A549 (cell line): Measurements from ENCODE around the gene KISS1. TPM values are rescaled to one million over a fixed set of nuclear protein-coding genes. Genes with fewer than 3 reads are reported as not detected.

Experiments used
- ATAC-seq, 2 experiments: fragments of 200-7000 bp in 1 of 2; fragments of >200 bp in 1 of 2; cut with Nextera tagmentation in 1 of 2; cut with Tn5 transposase in 1 of 2; 3 replicates each; pipeline versions ENCODE4 v1.8.0 to v1.9.1; 2018 to 2020; ENCODE audit warnings: mild to moderate bottlenecking in 1 of 2, moderate library complexity in 1 of 2
- CTCF ChIA-PET: fragments of 300-600 bp; sonication (Branson Sonifier 250); formaldehyde crosslinking; extraction: SDS; loops from one replicate; lab custom pipeline; 2021; ENCODE audit warnings: antibody characterized with exemption, inconsistent platforms; lab: Yijun Ruan, JAX
- POLR2A ChIA-PET: fragments of 350-600 bp; formaldehyde crosslinking; extraction: SDS; loops from one replicate; lab custom pipeline; 2021; ENCODE audit warnings: antibody characterized with exemption, inconsistent platforms; lab: Yijun Ruan, JAX
- DNase-seq, 2 experiments: peaks; one replicate each; pipeline versions ENCODE4 v3.0.0 to v3.0.0-alpha.2; 2011 to 2016; ENCODE audit warnings: low read depth in 1 of 2, low spot score in 1 of 2
- FAIRE-seq: peaks from 2 replicates; lab custom pipeline; 2011; peaks lifted over from hg19 to GRCh38; lab: Jason Lieb, UNC
- H3K27ac ChIP-seq, 2 experiments: fragments of >200 bp; sonication (Bioruptor Twin); formaldehyde crosslinking; 3 replicates each; pipeline ENCODE4 v1.5.1; 2016 to 2017
- H3K4me1 ChIP-seq: fragments of >200 bp; sonication (Bioruptor Twin); formaldehyde crosslinking; 3 replicates; pipeline ENCODE4 v1.6.1; 2016
- H3K4me2 ChIP-seq: fragments of >200 bp; sonication (Bioruptor Twin); formaldehyde crosslinking; 3 replicates; pipeline ENCODE4 v1.6.1; 2016
- H3K4me3 ChIP-seq: fragments of >200 bp; sonication (Bioruptor Twin); formaldehyde crosslinking; 3 replicates; pipeline ENCODE4 v1.5.1; 2016
- H3K9me3 ChIP-seq: fragments of >200 bp; sonication (Bioruptor Twin); formaldehyde crosslinking; 3 replicates; pipeline ENCODE4 v1.6.1; 2016
- CBX2 ChIP-seq: fragments of 200-600 bp; sonication (generic); IDR thresholded peaks from 2 replicates; pipeline ENCODE4 v1.6.1; 2016; ENCODE audit warnings: low read depth, mild to moderate bottlenecking, borderline replicate concordance
- CBX8 ChIP-seq: fragments of 200-600 bp; sonication (generic); IDR thresholded peaks from 2 replicates; pipeline ENCODE4 v1.6.1; 2016
- CHD2 ChIP-seq: fragments of 150-350 bp; IDR thresholded peaks from 2 replicates; pipeline ENCODE4 v1.6.1; 2014; ENCODE audit warnings: low read length; ENCODE audit not compliant: partially characterized antibody
- CHD4 ChIP-seq: fragments of 200-600 bp; sonication (generic); IDR thresholded peaks from 2 replicates; pipeline ENCODE4 v1.6.1; 2016; ENCODE audit warnings: antibody characterized with exemption, mild to moderate bottlenecking, borderline replicate concordance
- EHF ChIP-seq: fragments of 250-450 bp; sonication (Bioruptor Pico); IDR thresholded peaks from 2 replicates; pipeline ENCODE4 v1.5.0; 2020; ENCODE audit warnings: mild to moderate bottlenecking
- EP300 ChIP-seq, 2 experiments: fragments of >200 bp; sonication (Bioruptor Twin); formaldehyde crosslinking; IDR thresholded peaks; 2 replicates in 1 of 2; 3 replicates in 1 of 2; pipeline ENCODE4 v1.6.1; 2016 to 2017
- ESRRA ChIP-seq: fragments of 150-350 bp; IDR thresholded peaks from 2 replicates; pipeline ENCODE4 v1.6.1; 2014; ENCODE audit warnings: mild to moderate bottlenecking, low read length, borderline replicate concordance
- FOSB ChIP-seq: fragments of 250-450 bp; sonication (Bioruptor Pico); IDR thresholded peaks from 2 replicates; pipeline ENCODE4 v1.5.0; 2020; ENCODE audit warnings: mild to moderate bottlenecking, moderate library complexity
- FOSL2 ChIP-seq, 2 experiments: fragments of 450-650 bp in 1 of 2; fragments of >200 bp in 1 of 2; sonication (Bioruptor Twin) in 1 of 2; formaldehyde crosslinking; IDR thresholded peaks; 2 replicates each; pipeline versions ENCODE4 v1.5.0 to v1.6.1; 2016 to 2020; ENCODE audit warnings: mild to moderate bottlenecking in 1 of 2, moderate library complexity in 1 of 2
- FOXS1 ChIP-seq: fragments of 250-450 bp; sonication (Bioruptor Pico); IDR thresholded peaks from 2 replicates; pipeline ENCODE4 v1.5.0; 2020; ENCODE audit warnings: mild to moderate bottlenecking, moderate library complexity
- GATA3 ChIP-seq: IDR thresholded peaks from 2 replicates; pipeline ENCODE4 v1.6.1; 2012; ENCODE audit warnings: borderline replicate concordance
- HEYL ChIP-seq: fragments of 250-450 bp; sonication (Bioruptor Pico); IDR thresholded peaks from 2 replicates; pipeline ENCODE4 v1.8.0; 2021; ENCODE audit warnings: mild to moderate bottlenecking, moderate library complexity
- HMGXB4 ChIP-seq: fragments of 250-450 bp; sonication (Bioruptor Pico); IDR thresholded peaks from 2 replicates; pipeline ENCODE4 v1.5.0; 2021; ENCODE audit warnings: mild to moderate bottlenecking, moderate library complexity, borderline replicate concordance
- HOXB13 ChIP-seq: fragments of 250-450 bp; sonication (Bioruptor Pico); IDR thresholded peaks from 2 replicates; pipeline ENCODE4 v1.5.0; 2020; ENCODE audit warnings: low read depth, mild to moderate bottlenecking, moderate library complexity
- HOXB5 ChIP-seq: fragments of 250-450 bp; sonication (Bioruptor Pico); IDR thresholded peaks from 2 replicates; pipeline ENCODE4 v1.5.0; 2020; ENCODE audit warnings: mild to moderate bottlenecking, moderate library complexity
- JUN ChIP-seq, 2 experiments: fragments of >200 bp; sonication (Bioruptor Twin); formaldehyde crosslinking; IDR thresholded peaks; 2 replicates in 1 of 2; 3 replicates in 1 of 2; pipeline ENCODE4 v1.6.1; 2016 to 2017
- JUNB ChIP-seq: fragments of >200 bp; sonication (Bioruptor Twin); formaldehyde crosslinking; IDR thresholded peaks from 2 replicates; pipeline ENCODE4 v1.6.1; 2016
- KDM5A ChIP-seq: fragments of 200-600 bp; sonication (generic); IDR thresholded peaks from 2 replicates; pipeline ENCODE4 v1.6.1; 2016; ENCODE audit warnings: antibody characterized with exemption, mild to moderate bottlenecking
- MAZ ChIP-seq: fragments of 150-350 bp; IDR thresholded peaks from 2 replicates; pipeline ENCODE4 v1.6.1; 2014; ENCODE audit warnings: antibody characterized with exemption, low read depth, low read length, borderline replicate concordance
- NR3C1 ChIP-seq: fragments of >200 bp; sonication (Bioruptor Twin); formaldehyde crosslinking; IDR thresholded peaks from 3 replicates; pipeline ENCODE4 v1.6.1; 2017
- PHF8 ChIP-seq: fragments of 200-600 bp; sonication (generic); IDR thresholded peaks from 2 replicates; pipeline ENCODE4 v1.6.1; 2016; ENCODE audit warnings: low read depth, mild to moderate bottlenecking, antibody characterized with exemption, moderate library complexity, borderline replicate concordance
- POLR2AphosphoS2 ChIP-seq: conservative IDR thresholded peaks from 2 replicates; pipeline ENCODE4 v1.6.1; 2012; ENCODE audit warnings: low read length, improper control_type of control experiment, inconsistent platforms
- RAD21 ChIP-seq, 2 experiments: fragments of >200 bp in 1 of 2; sonication (Bioruptor Twin) in 1 of 2; formaldehyde crosslinking in 1 of 2; IDR thresholded peaks in 1 of 2; conservative IDR thresholded peaks in 1 of 2; 2 replicates in 1 of 2; 3 replicates in 1 of 2; pipeline ENCODE4 v1.6.1; 2012 to 2018; ENCODE audit warnings: inconsistent platforms in 1 of 2
- RNF2 ChIP-seq: fragments of 200-600 bp; sonication (generic); IDR thresholded peaks from 2 replicates; pipeline ENCODE4 v1.6.1; 2016; ENCODE audit warnings: low read depth, mild to moderate bottlenecking, antibody characterized with exemption, moderate library complexity, borderline replicate concordance
- SMC3 ChIP-seq: fragments of >200 bp; sonication (Bioruptor Twin); formaldehyde crosslinking; IDR thresholded peaks from 3 replicates; pipeline ENCODE4 v1.6.1; 2018; ENCODE audit warnings: inconsistent platforms
- TP53 ChIP-seq: fragments of 250-450 bp; sonication (Bioruptor Pico); IDR thresholded peaks from 2 replicates; pipeline ENCODE4 v1.5.0; 2021; ENCODE audit warnings: mild to moderate bottlenecking, moderate library complexity
- ZSCAN20 ChIP-seq: fragments of 250-450 bp; sonication (Bioruptor Pico); IDR thresholded peaks from 2 replicates; pipeline ENCODE4 v1.8.0; 2022; ENCODE audit warnings: mild to moderate bottlenecking, moderate library complexity
- WGBS: methylation state at CpG from one replicate; pipeline ENCODE4 v1.1.6; 2017; ENCODE audit errors: missing lambda C conversion rate; 5-methylcytosine and 5-hydroxymethylcytosine counted together
- polyA plus RNA-seq, 4 experiments: library from polyadenylated mRNA; depleted of rRNA in 3 of 4; stranded (reverse); fragments of >200 nt; fragmentation: RNase III in 1 of 4; extraction: RNeasy Plus Mini Kit Qiagen cat#74134 plus additional on column Dnase treatment in 1 of 4; gene quantifications; 2 replicates in 3 of 4; 3 replicates in 1 of 4; pipeline ENCODE4 v1.2.3, GENCODE V29; 2011 to 2017

The KISS1 gene
- polyA plus RNA-seq, 2 of the 4 experiments (the other 2 are of a cell fraction): 0.23 TPM; not detected in 1

- no peak overlapping the region for H3K4me2 ChIP-seq
- TF ChIP-seq RAD21 (conservative IDR thresholded peaks at IDR 0.05 in 1 of 2, IDR thresholded peaks at IDR 0.05 in 1 of 2) (no peak), ESRRA (no peak), CHD2 (no peak), FOSB (CRISPR knock-in tag) (no peak), MAZ (no peak), FOXS1 (CRISPR knock-in tag) (no peak), HOXB5 (no peak), TP53 (CRISPR knock-in tag) (no peak), ZSCAN20 (CRISPR knock-in tag) (no peak), JUNB (no peak), EHF (CRISPR knock-in tag) (no peak)
- no peak overlapping the region for H3K27ac ChIP-seq
- POLR2A ChIA-PET: no interaction called here
- DNase-seq (no peak), FAIRE-seq (no peak), ATAC-seq (no peak)
- CTCF ChIA-PET: interaction anchor here (1.2 to 3.5 kb wide), 5 partner anchors 8 to 274 kb away, joined by 3 to 26 read pairs (median 11); no protein-coding TSS in a partner anchor
- H3K4me3 ChIP-seq: no peak overlapping the region
- no peaks in the 10 kb centered on the region for H3K9me3 ChIP-seq
- H3K4me1 ChIP-seq: no peaks in the 10 kb centered on the region
- WGBS: 41% methylated on average over 4 of the region's 4 CpGs
Observed at GRCh38 chr1:204145033-204145504, 51.2 kb downstream of the KISS1 start.

DNA sequence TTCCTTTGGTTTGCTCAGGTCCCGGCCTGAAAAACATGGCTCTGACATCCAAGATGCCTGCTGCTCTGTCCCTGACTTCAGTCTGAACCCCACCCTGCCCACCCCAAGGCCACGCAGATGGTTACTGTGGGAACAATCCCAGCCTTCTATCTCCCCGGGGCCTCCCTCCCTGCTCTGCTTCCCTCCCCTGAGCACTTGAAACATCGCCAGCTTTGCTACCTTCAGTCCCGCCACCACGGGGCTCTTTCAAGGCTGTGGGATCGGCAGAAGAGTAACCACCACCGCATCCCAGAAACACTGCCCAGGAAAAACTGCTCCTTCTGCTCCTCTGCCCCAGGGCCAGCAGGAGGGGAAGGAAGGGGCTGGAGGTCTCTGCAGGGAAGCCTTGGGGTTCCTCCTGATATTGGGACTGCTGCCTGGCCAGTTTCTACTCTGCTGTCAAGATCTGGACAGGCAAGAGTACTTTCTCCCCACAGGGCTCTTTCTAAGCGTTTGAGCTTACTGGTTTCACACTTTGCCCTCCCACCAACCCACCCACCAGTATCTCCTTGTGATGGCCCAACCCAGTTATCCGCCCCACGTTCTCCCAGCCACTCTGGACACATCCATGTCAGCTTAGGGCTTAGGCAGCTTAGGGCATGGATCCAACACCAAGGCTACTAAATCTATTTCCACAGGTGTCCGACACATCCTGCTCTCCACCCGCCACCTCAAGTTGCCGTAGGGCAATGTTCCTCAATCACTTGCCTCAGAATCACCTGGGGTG is 52.8 kb downstream of the KISS1 start:
- WGBS: 70% methylated on average over 13 of the region's 14 CpGs
- no peak for ATAC-seq

More for the DNA sequence above, 52.8 kb downstream of the KISS1 start:
- POLR2A ChIA-PET: no interaction called here
- FAIRE-seq: no peak
- DNase-seq: no peak
- Histone ChIP-seq H3K27ac (no peak overlapping the region), H3K4me2 (no peak overlapping the region), H3K9me3 (no peaks in the 10 kb centered on the region), H3K4me3 (no peak overlapping the region), H3K4me1 (no peaks in the 10 kb centered on the region)
- CTCF ChIA-PET: interaction anchor here (0.9 to 3.5 kb wide), 4 partner anchors 7 to 272 kb away, joined by 3 to 26 read pairs (median 7); no protein-coding TSS in a partner anchor
- no peak for TF ChIP-seq HMGXB4 (CRISPR knock-in tag)
- no peak for TF ChIP-seq GATA3
- TF ChIP-seq CHD4: no peak
- no peak for TF ChIP-seq CBX2
- TF ChIP-seq PHF8: no peak
- TF ChIP-seq HOXB13 (CRISPR knock-in tag): no peak
- no peak for TF ChIP-seq KDM5A
- TF ChIP-seq HEYL (CRISPR knock-in tag): no peak
- TF ChIP-seq FOSL2 (IDR thresholded peaks at IDR 0.05): no peak
- TF ChIP-seq FOSL2 (CRISPR knock-in tag; IDR thresholded peaks at IDR 0.05): no peak
- TF ChIP-seq JUN (IDR thresholded peaks at IDR 0.05): no peak
- no peak for TF ChIP-seq CBX8
- TF ChIP-seq SMC3: no peak
- no peak for TF ChIP-seq NR3C1
- TF ChIP-seq EP300 (IDR thresholded peaks at IDR 0.05): no peak
- TF ChIP-seq POLR2AphosphoS2: no peak
- TF ChIP-seq RNF2: no peak
